Heart left ventricle (tissue), 16 donors: ENCODE results near the gene KIF2C. TPM values are rescaled to one million over a fixed set of nuclear protein-coding genes. Genes with fewer than 3 reads are reported as not detected.
"Not testable (repeated sequence)": the region's sequence is repeated elsewhere in the genome, so short reads cannot be mapped to it uniquely, and the experiment has no call there.

ENCODE experiments used
- ATAC-seq, 4 donors: fragments of 200-7000 bp; cut with Tn5 transposase; one replicate each; pipeline ENCODE4 v1.9.1; 2020 to 2022; ENCODE audit warnings: moderate library complexity in 4 of 4, mild to moderate bottlenecking in 3 of 4, moderate number of reproducible peaks in 1 of 4
- DNase-seq, 5 donors: peaks; one replicate each; pipeline ENCODE4 v3.0.0-alpha.2; 2020
- H3K27ac ChIP-seq, 12 donors: fragments of 200-600 bp; sonication (generic) in 4 of 12; one replicate each; pipeline versions ENCODE4 v1.5.0 to v1.8.0; 2016 to 2022; ENCODE audit warnings: mild to moderate bottlenecking in 2 of 12
- H3K27me3 ChIP-seq, 9 donors: fragments of 200-600 bp; sonication (generic) in 2 of 9; one replicate each; pipeline versions ENCODE4 v1.5.1 to v1.8.0; 2016 to 2022; ENCODE audit warnings: mild to moderate bottlenecking in 3 of 9
- H3K36me3 ChIP-seq, 9 donors: fragments of 200-600 bp; sonication (generic) in 2 of 9; one replicate each; pipeline versions ENCODE4 v1.5.0 to v1.8.0; 2018 to 2022; ENCODE audit warnings: mild to moderate bottlenecking in 2 of 9
- H3K4me1 ChIP-seq, 12 donors: fragments of 200-600 bp; sonication (generic) in 4 of 12; one replicate each; pipeline versions ENCODE4 v1.5.0 to v1.8.0; 2016 to 2022; ENCODE audit warnings: mild to moderate bottlenecking in 3 of 12
- H3K4me3 ChIP-seq, 12 donors: fragments of 200-600 bp; sonication (generic) in 4 of 12; one replicate each; pipeline versions ENCODE4 v1.5.0 to v1.8.0; 2017 to 2022; ENCODE audit warnings: mild to moderate bottlenecking in 9 of 12, moderate library complexity in 4 of 12
- H3K9me3 ChIP-seq, 12 donors: fragments of 200-600 bp; sonication (generic) in 4 of 12; one replicate each; pipeline versions ENCODE4 v1.5.0 to v1.8.0; 2016 to 2022; ENCODE audit warnings: mild to moderate bottlenecking in 1 of 12
- CTCF ChIP-seq, 12 donors: fragments of 200-600 bp; sonication (generic) in 4 of 12; IDR thresholded peaks; one replicate each; pipeline versions ENCODE4 v1.5.0 to v1.8.0; 2018 to 2022; ENCODE audit warnings: antibody characterized with exemption in 12 of 12, mild to moderate bottlenecking in 5 of 12
- POLR2A ChIP-seq, 2 donors: fragments of 450-650 bp; IDR thresholded peaks; one replicate each; pipeline ENCODE4 v1.6.1; 2017; ENCODE audit warnings: antibody characterized with exemption in 2 of 2, mild to moderate bottlenecking in 2 of 2, moderate library complexity in 2 of 2
- WGBS, 4 donors: extraction: QIAGEN DNeasy Blood & Tissue Kit in 2 of 4; methylation state at CpG; one replicate each; pipeline versions ENCODE4 v1.1.5 to v1.1.7; 2013 to 2018; 5-methylcytosine and 5-hydroxymethylcytosine counted together
- intact Hi-C, 10 donors: fragments of 100-400 bp; cut with DNase I; formaldehyde crosslinking; loops; one replicate each; pipeline versions ENCODE4 v1.11.1 to v1.14.2; 2022
- polyA plus RNA-seq, 2 donors: library from polyadenylated mRNA; stranded (reverse); fragments of 200-250 nt; gene quantifications; one replicate each; pipeline ENCODE4 v1.2.3, GENCODE V29; 2013
- total RNA-seq, 9 donors: library from RNA; depleted of rRNA in 2 of 9; stranded (reverse); fragments of >200 nt in 2 of 9; fragmentation: NEBNext Ultra II Directional in 3 of 9; extraction: Animal tissue kit (Norgen Biotek cat#: 25700) in 3 of 9; gene quantifications; one replicate each; pipeline versions ENCODE4 v1.1.0 to v1.2.4, GENCODE V29; 2016 to 2023
- donor health status: ischemic (EF 13 %, LVEDD 7.1; RV severe dilation, severe dysfunction).
- donor health status: healthy with polysubstance abuse.
- donor health status: DM: no; HTN: yes; CAD: no.
- donor health status: DM: no; HTN: no; CAD: no.
- donor health status: ischemic (EF 25% LVEDD 6.9; RV normal size, moderate dysfunction).
- donor health status: ischemic (EF 25% LVEDD 5.7; RV mildly dilated, moderate dysfunction).
- donor health status: healthy.
- donor health status: DM: yes; HTN: yes; CAD: no.
- donor health status: ischemic (EF 35%, LVEDD 5.7; RV mildly dilated, moderate dysfunction).
- donor health status: nonischemic (EF 11% LVEDD 7.7; RV severe dilation, severe dysfunction).
- donor health status: DM: yes; HTN: yes; CAD: no.
- donor health status: PGD.
- donor health status: ischemic (EF 29% LVEDD 5.4; RV normal size, mild dysfunction).
- donor health status: nonischemic (EF 23%, LVEDD 6.1; RV moderate dilation, normal function).

KIF2C gene
- total and polyA plus RNA-seq, 11 donors = 0.25 to 7.0 (median 0.97) TPM

DNA sequence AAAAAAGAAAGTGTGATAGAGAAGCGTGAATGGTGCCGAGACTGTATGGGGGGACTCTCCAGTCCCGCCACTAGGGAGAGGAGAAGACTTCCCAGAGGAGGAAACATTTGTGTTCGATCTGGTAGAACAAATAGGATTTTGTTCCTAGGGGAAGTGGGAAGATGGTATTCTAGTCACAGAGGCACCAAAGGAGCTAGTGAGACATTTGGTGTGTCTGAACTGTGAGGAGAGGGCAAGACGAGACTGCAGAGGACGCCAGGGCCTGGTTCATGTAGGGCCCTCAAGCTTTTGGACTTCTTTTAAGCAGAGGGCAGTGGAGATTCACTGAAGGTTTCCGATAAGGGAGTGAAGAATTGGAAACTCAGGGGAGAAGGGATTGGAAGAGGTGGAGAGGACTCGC lies 71.6 kb downstream of the KIF2C start:
- DNase-seq = peak in 2 of 5 donors; percentile 10 to 13
- Histone ChIP-seq H3K27ac (peak overlapping the region in 9 of 12 donors; percentile 3 to 100 (median 99)), H3K9me3 (no peaks in the 10 kb centered on the region), H3K4me1 (peaks cover 8 to 84% (median 67%) of the 10 kb centered on the region in 12 donors), H3K27me3 (no peaks in the 10 kb centered on the region), H3K4me3 (peak overlapping the region in 1 of 12 donors; percentile 6), H3K36me3 (peaks cover 0 to 22% (median 9%) of the 10 kb centered on the region in 9 donors)
- WGBS, 4 donors = 66 to 77% (median 72%) methylated on average over 8 of the region's 8 CpGs
- intact Hi-C loops = loop anchor here in 1 of 10 donors (10.0 kb wide), 1 partner anchor 76 kb away; the partner anchor contains the start of genes KIF2C and RNU5D-1
- TF ChIP-seq CTCF (IDR thresholded peaks at IDR 0.05) (no peak), POLR2A (IDR thresholded peaks at IDR 0.05) (no peak)
- no peak for ATAC-seq

DNA sequence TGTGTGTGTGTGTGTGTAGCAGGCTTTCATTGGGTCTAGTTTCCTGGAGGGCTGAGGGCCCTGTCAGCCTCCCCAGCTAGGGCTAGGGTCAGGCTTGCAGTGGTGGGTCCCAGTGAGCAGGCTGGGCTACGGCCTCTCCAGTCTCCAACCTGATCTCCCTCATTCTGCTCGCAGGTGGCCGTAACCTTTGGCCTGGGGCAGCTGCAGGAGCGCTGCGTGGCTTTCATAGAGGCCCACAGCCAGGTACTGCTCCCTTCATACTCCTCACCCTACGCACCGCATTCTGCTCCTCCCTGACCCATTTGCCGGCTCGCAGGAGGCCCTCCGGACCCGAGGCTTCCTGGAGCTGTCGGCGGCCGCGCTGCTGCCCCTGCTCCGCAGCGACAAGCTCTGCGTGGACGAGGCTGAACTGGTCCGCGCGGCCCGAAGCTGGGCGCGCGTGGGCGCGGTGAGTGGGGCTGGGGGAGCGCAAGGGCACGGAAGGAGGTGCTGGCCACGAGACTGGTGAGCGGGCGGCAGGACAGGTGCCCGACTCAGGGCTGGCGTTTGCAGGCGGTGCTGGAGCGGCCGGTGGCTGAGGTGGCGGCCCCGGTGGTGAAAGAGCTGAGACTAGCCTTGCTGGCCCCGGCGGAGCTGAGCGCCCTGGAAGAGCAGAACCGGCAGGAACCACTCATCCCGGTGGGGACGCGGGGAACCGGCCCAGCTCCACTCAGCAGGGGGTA lies 73.3 kb downstream of the KIF2C start:
- intact Hi-C loops = loop anchor here in 1 of 10 donors (10.0 kb wide), 1 partner anchor 78 kb away; the partner anchor contains the start of genes KIF2C and RNU5D-1

GRCh38 chr1:44815926-44816325 lies 76.3 kb downstream of the KIF2C start:
- H3K4me1 ChIP-seq = peaks cover 0 to 64% (median 38%) of the 10 kb centered on the region in 12 donors
- 86 to 97% (median 91%) methylated on average over 9 of the region's 9 CpGs for WGBS, 4 donors
- intact Hi-C loops = loop anchor here in 1 of 10 donors (10.0 kb wide), 1 partner anchor 81 kb away; the partner anchor contains the start of genes KIF2C and RNU5D-1
- not testable (repeated sequence) for H3K9me3 ChIP-seq, H3K27me3 ChIP-seq, H3K27ac ChIP-seq, ATAC-seq, H3K4me3 ChIP-seq
- DNase-seq = peak in 2 of 5 donors; percentile 2 to 20
- H3K36me3 ChIP-seq = peaks cover 0 to 18% (median 5%) of the 10 kb centered on the region in 9 donors

More for the DNA sequence above, 73.3 kb downstream of the KIF2C start:
- 53 to 71% (median 61%) methylated on average over 32 to 48 of the region's 48 CpGs for WGBS, 4 donors
- TF ChIP-seq POLR2A (IDR thresholded peaks at IDR 0.05) = no peak
- Histone ChIP-seq H3K4me3 (peak overlapping the region; percentile 6 to 66 (median 55)), H3K4me1 (peaks cover 0 to 66% (median 51%) of the 10 kb centered on the region in 12 donors), H3K27me3 (no peaks in the 10 kb centered on the region), H3K36me3 (peaks cover 0 to 18% (median 5%) of the 10 kb centered on the region in 9 donors), H3K27ac (peak overlapping the region; percentile 7 to 90 (median 88)), H3K9me3 (no peaks in the 10 kb centered on the region)
- ATAC-seq (peak in 1 of 4 donors; percentile 2), DNase-seq (peak in 2 of 5 donors; percentile 44 to 68)

- no peaks in the 10 kb centered on the region for H3K27me3 ChIP-seq
- no peak overlapping the region for H3K27ac ChIP-seq
- DNase-seq (no peak), ATAC-seq (no peak)
- intact Hi-C loops = loop anchor here in 1 of 10 donors (10.0 kb wide), 1 partner anchor 83 kb away; the partner anchor contains the start of genes KIF2C and RNU5D-1
- peaks cover 0 to 18% (median 5%) of the 10 kb centered on the region in 9 donors for H3K36me3 ChIP-seq
- 78 to 84% (median 81%) methylated on average over 2 of the region's 2 CpGs for WGBS, 4 donors
- H3K4me1 ChIP-seq = peaks cover 0 to 53% (median 27%) of the 10 kb centered on the region in 12 donors
- H3K4me3 ChIP-seq = no peak overlapping the region
- no peaks in the 10 kb centered on the region for H3K9me3 ChIP-seq
- TF ChIP-seq CTCF (IDR thresholded peaks at IDR 0.05) (no peak), POLR2A (IDR thresholded peaks at IDR 0.05) (no peak)
These were observed 77.7 kb downstream of the KIF2C start for GRCh38 chr1:44817307-44817706.

Other genes starting within 250 kb of the KIF2C start
- 10 to 100 TPM in 6 of 9 donors, 1 to 10 TPM in 3; 8.5 to 18.1 (median 12.5) TPM for gene TMEM53, start 65.4 kb upstream of the KIF2C start, total RNA-seq
- gene TMEM53, start 65.4 kb upstream of the KIF2C start, polyA plus RNA-seq = 10 to 100 TPM in 1 of 2 donors, 1 to 10 TPM in 1; 8.6 to 20.0 TPM
- 1 to 10 TPM in 2 of 9 donors, under 1 TPM in 4, not detected in 3; 0.33 to 9.9 (median 0.64) TPM for gene ARMH1, start 65.1 kb upstream of the KIF2C start, total RNA-seq
- under 1 TPM; 0.62 to 0.88 TPM for gene ARMH1, start 65.1 kb upstream of the KIF2C start, polyA plus RNA-seq
- gene RNU5D-1, start 8.7 kb upstream of the KIF2C start, total RNA-seq = not detected
- not detected for gene RNU5D-1, start 8.7 kb upstream of the KIF2C start, polyA plus RNA-seq
- 1,000 to 10,000 TPM in 3 of 9 donors, 100 to 1,000 TPM in 6; 576 to 1,019 (median 853) TPM for gene RPS8, start 35.7 kb downstream of the KIF2C start, total RNA-seq
- 1,000 to 10,000 TPM; 1,199 to 1,848 TPM for gene RPS8, start 35.7 kb downstream of the KIF2C start, polyA plus RNA-seq
- under 1 TPM in 3 of 9 donors, not detected in 6; 0.09 to 0.32 (median 0.23) TPM for gene BEST4, start 48.3 kb downstream of the KIF2C start, total RNA-seq
- under 1 TPM; 0.06 to 0.11 TPM for gene BEST4, start 48.3 kb downstream of the KIF2C start, polyA plus RNA-seq
- gene PLK3, start 60.5 kb downstream of the KIF2C start, total RNA-seq = 10 to 100 TPM in 2 of 9 donors, 1 to 10 TPM in 7; 4.5 to 17.9 (median 6.6) TPM
- 1 to 10 TPM; 5.8 to 6.9 TPM for gene PLK3, start 60.5 kb downstream of the KIF2C start, polyA plus RNA-seq
- gene DYNLT4, start 67.5 kb downstream of the KIF2C start, total RNA-seq = 1 to 10 TPM in 3 of 9 donors, under 1 TPM in 5, not detected in 1; 0.54 to 1.0 (median 0.82) TPM
- gene DYNLT4, start 67.5 kb downstream of the KIF2C start, polyA plus RNA-seq = 1 to 10 TPM in 1 of 2 donors, under 1 TPM in 1; 0.36 to 1.7 TPM
- gene BTBD19, start 68.7 kb downstream of the KIF2C start, total RNA-seq = 1 to 10 TPM in 8 of 9 donors, under 1 TPM in 1; 0.56 to 7.4 (median 2.8) TPM
- gene BTBD19, start 68.7 kb downstream of the KIF2C start, polyA plus RNA-seq = 1 to 10 TPM; 2.6 to 6.2 TPM
- under 1 TPM in 8 of 9 donors, not detected in 1; 0.21 to 0.85 (median 0.41) TPM for gene PTCH2, start 103.4 kb downstream of the KIF2C start, total RNA-seq
- under 1 TPM; 0.19 to 0.27 TPM for gene PTCH2, start 103.4 kb downstream of the KIF2C start, polyA plus RNA-seq
- gene EIF2B3, start 246.8 kb downstream of the KIF2C start, total RNA-seq = 10 to 100 TPM; 27.5 to 48.8 (median 37.7) TPM
- gene EIF2B3, start 246.8 kb downstream of the KIF2C start, polyA plus RNA-seq = 10 to 100 TPM; 33.3 to 50.6 TPM